Measurements from ENCODE around the gene DHTKD1.

GRCh38 chr10:12019283-12019971 is 49.3 kb upstream of the DHTKD1 start:
- TF ChIP-seq EP300 (IDR thresholded peaks at IDR 0.05): no peak
- no peak for TF ChIP-seq CTCF (IDR thresholded peaks at IDR 0.05)
- TF ChIP-seq POLR2A (IDR thresholded peaks at IDR 0.05): no peak

All from ovary (tissue), 3 donors.